HG02970 (cell line): ENCODE data around the gene SEC14L5.

Experiments used
- ATAC-seq: cut with Tn5 transposase; IDR thresholded peaks from one replicate; pipeline ENCODE4 v1.9.1; 2021; ENCODE audit warnings: mild to moderate bottlenecking, moderate library complexity, moderate number of reproducible peaks; ENCODE audit not compliant: unreplicated experiment, low FRiP score

The SEC14L5 gene

GRCh38 chr16:5007256-5007655 is 49.1 kb downstream of the SEC14L5 start:
- no peak for ATAC-seq

DNA sequence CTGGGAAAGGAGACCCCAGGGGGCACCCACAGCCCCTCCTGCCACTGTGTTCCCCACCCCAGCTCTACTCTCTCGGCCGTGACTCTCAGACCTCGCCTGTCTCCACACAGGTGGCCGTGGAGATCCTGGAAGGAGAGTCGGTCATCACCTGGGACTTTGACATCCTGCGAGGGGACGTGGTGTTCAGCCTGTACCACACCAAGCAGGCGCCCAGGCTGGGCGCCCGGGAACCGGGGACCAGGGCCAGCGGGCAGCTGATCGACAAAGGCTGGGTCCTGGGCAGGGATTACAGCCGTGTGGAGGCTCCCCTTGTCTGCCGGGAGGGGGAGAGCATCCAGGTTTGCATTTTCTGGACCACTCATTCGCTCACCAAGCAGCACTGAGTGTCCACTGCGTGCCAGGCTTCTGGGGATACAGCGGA is 50.2 kb downstream of the SEC14L5 start:
- ATAC-seq, result no peak

- ATAC-seq, result no peak
Measured at GRCh38 chr16:5010576-5011329, 52.6 kb downstream of the SEC14L5 start.

GRCh38 chr16:5011637-5012036 is 53.5 kb downstream of the SEC14L5 start:
- ATAC-seq, result no peak

DNA sequence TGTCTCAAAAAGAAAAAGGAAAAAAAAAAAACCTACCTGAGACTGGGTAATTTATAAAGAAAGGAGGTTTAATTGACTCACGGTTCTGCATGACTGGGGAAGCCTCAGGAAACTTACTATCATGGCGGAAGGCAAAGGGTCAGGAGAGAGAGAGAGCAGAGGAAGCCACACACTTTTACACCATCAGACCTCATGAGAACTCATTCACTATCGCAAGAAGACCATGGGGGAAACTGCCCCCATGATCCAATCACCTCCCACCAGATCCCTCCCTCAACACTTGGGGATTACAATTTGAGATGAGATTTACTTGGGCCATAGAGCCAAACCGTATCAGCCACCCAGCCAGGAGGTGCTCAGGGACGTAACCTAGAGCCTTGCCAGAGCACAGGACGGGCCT is 54.8 kb downstream of the SEC14L5 start:
- ATAC-seq, result no peak

GRCh38 chr16:5015351-5015750 is 57.2 kb downstream of the SEC14L5 start:
- ATAC-seq, result no peak

GRCh38 chr16:5015887-5016286 is 57.8 kb downstream of the SEC14L5 start:
- no peak for ATAC-seq

DNA sequence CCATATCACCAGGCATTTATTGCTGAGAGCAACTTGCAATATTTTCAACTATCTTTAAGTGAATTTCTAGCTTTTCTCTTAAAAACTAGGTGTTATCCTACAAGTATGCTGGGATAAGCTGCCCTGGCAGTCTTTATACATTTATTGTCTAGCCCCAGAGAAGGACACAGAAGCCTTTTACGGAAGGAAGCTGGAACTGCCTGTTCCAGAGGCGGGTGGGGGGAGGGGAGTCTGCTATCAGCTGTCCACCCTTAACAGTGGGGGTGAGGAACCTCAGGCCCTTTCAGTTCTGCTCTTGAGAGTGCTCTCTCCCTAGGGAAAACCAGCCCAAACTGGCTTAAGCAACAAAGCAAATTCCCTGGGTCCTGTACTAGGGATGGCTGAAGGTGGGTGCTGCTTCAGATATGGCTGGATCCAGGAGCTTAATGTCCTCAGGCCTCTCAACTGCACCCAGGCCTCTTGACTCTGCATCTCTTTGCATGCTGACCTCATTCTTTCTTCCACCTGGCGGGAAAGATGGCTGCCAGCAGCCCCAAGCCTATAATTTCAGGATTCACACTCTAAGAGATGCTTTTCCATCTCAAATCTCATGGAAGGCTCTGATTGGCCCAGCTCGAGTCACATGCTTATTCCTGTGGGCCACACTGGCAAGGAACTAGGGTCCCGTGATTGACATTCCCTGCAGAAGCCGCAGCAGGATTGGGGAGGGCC is 59.0 kb downstream of the SEC14L5 start:
- no peak for ATAC-seq

DNA sequence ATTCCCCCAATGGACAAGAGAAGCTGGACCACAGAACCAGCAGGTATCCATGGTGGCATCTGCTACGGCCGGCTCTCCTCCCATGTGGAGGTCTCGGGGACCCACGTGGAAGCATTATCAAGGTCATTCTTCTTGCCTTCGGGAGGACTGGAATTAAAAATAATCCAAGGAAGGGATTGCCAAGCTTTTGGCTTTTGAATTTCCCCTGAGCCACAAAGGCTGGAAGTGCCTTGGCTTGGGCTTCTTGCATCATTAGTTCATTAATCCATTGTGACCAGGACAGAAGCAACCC is 59.5 kb downstream of the SEC14L5 start:
- no peak for ATAC-seq

DNA sequence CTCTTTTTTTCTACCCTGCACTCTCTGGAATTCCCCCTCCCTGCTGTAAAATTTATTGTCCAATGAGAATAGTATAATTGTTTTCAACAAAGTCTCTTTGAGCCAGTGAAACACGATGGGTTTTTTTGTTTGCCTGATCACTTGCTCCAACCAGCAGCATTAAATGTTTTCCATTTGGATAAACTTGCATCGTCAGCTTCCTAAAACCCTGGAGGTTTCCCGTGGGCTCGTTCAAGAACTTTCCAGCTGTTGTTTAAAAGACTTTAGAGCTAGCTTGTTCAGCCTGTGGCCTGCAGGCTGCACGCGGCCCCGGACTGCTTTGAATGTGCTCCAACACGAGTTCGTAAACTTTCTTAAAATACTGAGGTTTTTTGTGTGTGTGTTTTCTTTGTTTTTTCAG is 60.7 kb downstream of the SEC14L5 start:
- no peak for ATAC-seq

- ATAC-seq, result no peak
Measured at GRCh38 chr16:5019775-5020174, 61.6 kb downstream of the SEC14L5 start.

- no peak for ATAC-seq
Measured at GRCh38 chr16:5020551-5020950, 62.4 kb downstream of the SEC14L5 start.

- no peak for ATAC-seq
Measured at GRCh38 chr16:5022521-5022920, 64.4 kb downstream of the SEC14L5 start.

DNA sequence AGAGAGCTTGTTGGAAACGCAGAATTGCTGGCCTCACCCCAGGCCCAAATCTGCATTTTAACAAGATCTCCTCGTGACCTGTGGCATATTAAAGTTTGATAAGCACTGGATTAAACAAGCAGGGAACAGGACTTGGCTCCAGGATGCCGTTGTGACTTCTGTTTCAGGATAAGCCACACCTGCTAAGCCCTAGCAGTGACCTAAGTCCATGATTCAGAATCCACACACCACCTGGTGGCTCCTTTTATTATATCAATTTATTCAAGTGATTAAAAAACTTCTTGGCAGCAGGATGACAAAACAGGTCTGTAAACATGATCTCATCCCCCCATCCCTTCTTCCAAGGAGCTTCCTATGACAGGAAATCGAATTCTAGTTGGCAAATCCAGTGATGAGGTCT is 66.5 kb downstream of the SEC14L5 start:
- no peak for ATAC-seq

- ATAC-seq, result no peak
Measured at GRCh38 chr16:5025171-5025632, 67.1 kb downstream of the SEC14L5 start.

DNA sequence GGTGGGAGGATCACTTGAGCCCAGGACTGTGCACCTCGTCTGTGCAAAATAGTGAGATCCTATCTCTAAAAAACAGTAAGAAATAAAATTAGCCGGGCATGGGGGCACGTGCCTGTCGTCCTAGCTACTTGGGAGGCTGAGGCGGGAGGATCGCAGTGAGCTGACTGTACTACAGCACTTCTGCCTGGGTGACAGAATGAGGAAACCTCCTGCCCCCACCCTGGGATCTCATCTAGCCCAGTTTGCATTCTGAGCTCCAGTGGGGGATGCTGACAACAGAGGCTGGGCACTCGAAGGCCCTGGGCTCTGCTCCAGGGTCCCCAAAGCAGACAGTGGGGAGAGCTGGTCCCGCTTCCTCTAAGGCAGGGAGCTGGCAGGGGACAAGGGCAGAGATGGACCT is 68.5 kb downstream of the SEC14L5 start:
- ATAC-seq, result no peak

- ATAC-seq, result no peak
Measured at GRCh38 chr16:5027086-5027485, 69.0 kb downstream of the SEC14L5 start.

DNA sequence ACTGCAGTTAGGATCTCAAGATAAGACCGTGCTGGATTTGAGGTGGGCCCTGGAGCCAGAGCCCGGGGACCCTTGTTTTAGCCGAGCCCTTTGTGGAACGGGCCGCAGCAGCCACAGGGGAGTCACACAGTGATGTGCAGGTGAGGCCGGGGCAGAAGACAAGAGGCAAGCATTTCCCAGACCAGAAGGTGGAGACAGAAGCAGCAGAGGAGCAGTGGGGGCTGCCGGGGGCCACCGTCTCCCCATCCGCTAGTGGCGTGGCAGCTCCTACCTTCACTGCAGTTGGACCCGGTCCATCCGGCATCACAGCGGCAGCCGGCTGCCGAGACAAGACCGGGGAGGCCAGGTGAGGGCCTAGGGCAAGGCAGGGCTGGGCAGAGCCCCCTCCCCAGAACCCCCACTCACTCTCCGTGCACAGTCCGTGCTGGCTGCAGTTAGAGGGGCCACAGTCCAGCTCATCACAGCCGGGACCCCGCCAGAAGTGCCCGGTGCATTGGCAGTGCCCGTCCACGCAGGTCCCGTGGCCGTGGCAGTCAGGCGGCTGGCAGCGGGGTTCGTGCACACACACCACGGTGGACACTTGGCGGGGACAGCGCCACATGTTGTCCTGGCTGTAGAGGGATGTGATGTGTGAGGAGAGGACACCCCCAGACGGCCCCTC is 69.6 kb downstream of the SEC14L5 start:
- no peak for ATAC-seq

DNA sequence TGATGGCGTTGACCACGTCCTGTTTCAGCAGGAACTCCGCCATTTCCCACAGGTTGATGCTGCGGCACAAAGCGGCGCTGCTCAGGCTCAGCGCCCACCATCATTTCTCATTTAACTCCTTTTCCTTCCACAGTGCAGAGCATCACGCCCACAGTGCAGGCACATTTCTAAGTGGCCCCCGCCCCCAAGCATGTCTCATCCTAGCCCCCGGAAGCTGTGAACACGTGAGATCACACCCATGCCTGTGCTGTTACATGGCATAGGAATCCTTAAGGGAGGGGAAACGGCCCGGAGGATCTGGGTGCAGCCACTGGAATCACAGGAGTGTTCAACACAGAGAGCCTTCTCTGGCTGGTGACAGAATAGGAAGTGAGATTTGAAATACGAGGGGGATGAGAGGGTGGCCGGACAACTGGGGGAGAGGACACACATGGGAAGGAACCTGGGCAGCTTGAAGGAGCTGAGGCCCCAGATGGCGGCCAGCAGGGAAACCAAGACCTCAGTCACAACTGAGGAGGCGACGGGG is 70.9 kb downstream of the SEC14L5 start:
- no peak for ATAC-seq

DNA sequence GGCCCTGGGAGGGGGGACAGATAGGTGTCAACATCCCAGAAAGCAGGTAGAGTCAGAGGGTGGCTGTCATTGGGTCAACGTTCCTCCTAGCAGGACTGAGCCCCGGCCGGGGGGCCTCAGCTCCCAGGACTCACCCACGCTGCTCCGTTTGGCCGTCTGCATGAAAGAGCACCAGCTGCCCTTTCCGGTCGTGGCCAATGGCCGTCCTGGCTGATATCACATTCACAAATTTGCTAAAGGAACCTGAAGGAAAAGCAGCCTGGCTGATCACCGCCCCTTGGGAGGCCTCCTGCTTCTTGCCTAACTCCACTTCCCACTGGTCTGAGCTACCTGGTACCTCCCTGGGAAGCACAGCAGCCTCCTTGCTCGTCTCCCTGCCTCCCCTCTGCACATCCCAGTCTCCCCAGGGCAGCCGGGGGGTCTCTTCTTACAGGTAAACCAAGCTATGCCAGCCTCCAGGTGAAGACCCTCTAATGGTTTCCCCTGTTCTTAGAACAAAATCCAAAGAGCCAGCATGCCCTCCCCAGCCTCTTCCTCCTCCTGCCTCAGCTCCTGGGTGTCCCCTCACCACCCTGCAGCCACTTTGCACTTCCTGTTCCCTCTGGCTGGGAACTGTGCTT is 72.2 kb downstream of the SEC14L5 start:
- ATAC-seq, result no peak

DNA sequence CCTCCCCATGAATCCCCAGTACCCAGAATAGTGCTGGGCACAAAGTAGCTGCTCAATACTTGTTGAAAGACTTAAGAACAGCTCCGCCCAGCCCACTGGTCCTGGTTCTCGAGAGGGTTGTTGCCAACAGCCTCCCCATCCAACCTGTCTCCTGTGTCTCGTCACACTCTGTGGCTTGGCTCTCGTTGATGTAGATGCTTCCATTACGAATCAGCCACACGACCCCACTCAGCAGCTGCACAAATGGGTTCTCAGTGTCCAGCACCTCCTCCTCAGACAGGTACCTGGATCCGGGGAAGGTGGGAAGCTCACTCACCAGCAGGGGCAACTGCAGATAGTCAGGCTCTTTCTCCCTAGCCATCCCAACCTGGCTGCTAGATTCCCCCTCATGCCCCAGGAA is 73.5 kb downstream of the SEC14L5 start:
- no peak for ATAC-seq
